ENCODE results near the gene INO80C. TPM values are rescaled to one million over a fixed set of nuclear protein-coding genes. Genes with fewer than 3 reads are reported as not detected.

The INO80C gene
- total RNA-seq, 1 donor from 2014 or later: 34.6 TPM

GRCh38 chr18:35521133-35521532 lies 23.4 kb upstream of the INO80C start:
- intact Hi-C loops (cut with DNase I): no loop called here
- H3K4me3 ChIP-seq: no peak overlapping the region
- no peak overlapping the region for H3K27ac ChIP-seq
- DNase-seq: no peak
- no peaks in the 10 kb centered on the region for H3K9me3 ChIP-seq
- H3K27me3 ChIP-seq: no peaks in the 10 kb centered on the region
- TF ChIP-seq CTCF (IDR thresholded peaks at IDR 0.05): no peak
- H3K4me1 ChIP-seq: peaks cover 36% of the 10 kb centered on the region
- H3K36me3 ChIP-seq: no peaks in the 10 kb centered on the region
- ATAC-seq: no peak

GRCh38 chr18:35519148-35519899 lies 21.6 kb upstream of the INO80C start:
- H3K9me3 ChIP-seq: no peaks in the 10 kb centered on the region
- DNase-seq (no peak), ATAC-seq (no peak)

GRCh38 chr18:35517715-35518114 lies 20.0 kb upstream of the INO80C start:
- ATAC-seq (no peak), DNase-seq (no peak)
- Histone ChIP-seq H3K27me3 (no peaks in the 10 kb centered on the region), H3K36me3 (no peaks in the 10 kb centered on the region), H3K9me3 (no peaks in the 10 kb centered on the region), H3K4me3 (no peak overlapping the region), H3K27ac (no peak overlapping the region), H3K4me1 (peaks cover 9% of the 10 kb centered on the region)
- TF ChIP-seq CTCF (IDR thresholded peaks at IDR 0.05): no peak
- intact Hi-C loops (cut with DNase I): no loop called here

More at GRCh38 chr18:35519148-35519899, 21.6 kb upstream of the INO80C start:
- no peak for TF ChIP-seq CTCF (IDR thresholded peaks at IDR 0.05)
- Histone ChIP-seq H3K4me3 (no peak overlapping the region), H3K27ac (no peak overlapping the region), H3K36me3 (no peaks in the 10 kb centered on the region), H3K4me1 (peaks cover 19% of the 10 kb centered on the region), H3K27me3 (no peaks in the 10 kb centered on the region)
- intact Hi-C loops (cut with DNase I): no loop called here

GRCh38 chr18:35516789-35517188 lies 19.0 kb upstream of the INO80C start:
- Histone ChIP-seq H3K27me3 (no peaks in the 10 kb centered on the region), H3K4me1 (peaks cover 3% of the 10 kb centered on the region), H3K4me3 (no peak overlapping the region), H3K9me3 (no peaks in the 10 kb centered on the region), H3K27ac (no peak overlapping the region), H3K36me3 (no peaks in the 10 kb centered on the region)
- DNase-seq: no peak
- intact Hi-C loops (cut with DNase I): no loop called here
- TF ChIP-seq CTCF (IDR thresholded peaks at IDR 0.05): no peak
- ATAC-seq: no peak

- Histone ChIP-seq H3K4me1 (peaks cover 3% of the 10 kb centered on the region), H3K9me3 (no peaks in the 10 kb centered on the region), H3K4me3 (no peak overlapping the region), H3K27me3 (no peaks in the 10 kb centered on the region), H3K36me3 (no peaks in the 10 kb centered on the region), H3K27ac (no peak overlapping the region)
- ATAC-seq (no peak), DNase-seq (no peak)
- intact Hi-C loops (cut with DNase I): no loop called here
- no peak for TF ChIP-seq CTCF (IDR thresholded peaks at IDR 0.05)
Observed at GRCh38 chr18:35516351-35516750, 18.6 kb upstream of the INO80C start.
